Suprapubic skin (tissue), 3 donors: ENCODE data around the gene FBXO21.

Experiments used
- POLR2A ChIP-seq, 2 donors: fragments of 450-650 bp; IDR thresholded peaks; one replicate each; pipeline ENCODE4 v1.6.1; 2017; ENCODE audit warnings: antibody characterized with exemption in 2 of 2, mild to moderate bottlenecking in 2 of 2, moderate library complexity in 2 of 2
- TF ChIP-seq, protein P1 (sequence below), 2 donors: fragments of 200-600 bp in 1 of 2; fragments of 450-650 bp in 1 of 2; sonication (generic) in 1 of 2; IDR thresholded peaks; one replicate each; pipeline ENCODE4 v1.5.1; 2016 to 2019; ENCODE audit warnings: antibody characterized with exemption in 2 of 2, mild to moderate bottlenecking in 1 of 2, moderate library complexity in 1 of 2

DNA sequence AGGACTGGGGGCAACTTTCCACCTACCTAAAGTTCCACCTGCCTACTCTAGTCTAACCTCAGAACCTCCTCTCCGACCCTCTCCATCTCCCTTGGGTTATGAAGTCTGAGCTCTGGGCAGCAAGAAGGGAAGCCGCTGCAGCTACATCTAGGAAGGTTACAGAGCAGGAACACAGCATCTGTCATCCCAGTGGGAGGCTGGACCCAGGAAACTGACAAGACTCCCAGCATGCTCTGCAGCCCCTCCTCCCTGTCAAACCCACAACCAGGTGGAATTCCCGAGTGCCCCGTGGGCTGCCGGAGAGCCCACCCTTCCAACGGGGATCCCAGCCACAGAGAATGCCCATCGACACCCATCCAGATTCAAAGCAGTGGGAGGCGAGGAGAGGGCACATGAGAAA is 93.1 kb downstream of the FBXO21 start:
- TF ChIP-seq, protein P1, sequence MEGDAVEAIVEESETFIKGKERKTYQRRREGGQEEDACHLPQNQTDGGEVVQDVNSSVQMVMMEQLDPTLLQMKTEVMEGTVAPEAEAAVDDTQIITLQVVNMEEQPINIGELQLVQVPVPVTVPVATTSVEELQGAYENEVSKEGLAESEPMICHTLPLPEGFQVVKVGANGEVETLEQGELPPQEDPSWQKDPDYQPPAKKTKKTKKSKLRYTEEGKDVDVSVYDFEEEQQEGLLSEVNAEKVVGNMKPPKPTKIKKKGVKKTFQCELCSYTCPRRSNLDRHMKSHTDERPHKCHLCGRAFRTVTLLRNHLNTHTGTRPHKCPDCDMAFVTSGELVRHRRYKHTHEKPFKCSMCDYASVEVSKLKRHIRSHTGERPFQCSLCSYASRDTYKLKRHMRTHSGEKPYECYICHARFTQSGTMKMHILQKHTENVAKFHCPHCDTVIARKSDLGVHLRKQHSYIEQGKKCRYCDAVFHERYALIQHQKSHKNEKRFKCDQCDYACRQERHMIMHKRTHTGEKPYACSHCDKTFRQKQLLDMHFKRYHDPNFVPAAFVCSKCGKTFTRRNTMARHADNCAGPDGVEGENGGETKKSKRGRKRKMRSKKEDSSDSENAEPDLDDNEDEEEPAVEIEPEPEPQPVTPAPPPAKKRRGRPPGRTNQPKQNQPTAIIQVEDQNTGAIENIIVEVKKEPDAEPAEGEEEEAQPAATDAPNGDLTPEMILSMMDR (IDR thresholded peaks at IDR 0.05) = no peak
- TF ChIP-seq POLR2A (IDR thresholded peaks at IDR 0.05) = no peak
